Fibroblast of lung (primary cell): ENCODE results near the gene GRK5. TPM values are rescaled to one million over a fixed set of nuclear protein-coding genes. Genes with fewer than 3 reads are reported as not detected.
"Not testable (repeated sequence)": the region's sequence is repeated elsewhere in the genome, so short reads cannot be mapped to it uniquely, and the experiment has no call there.

Experiments
- DNase-seq, 2 donors: peaks; one replicate each; pipeline versions ENCODE4 v3.0.0 to v3.0.0-alpha.2; 2010; ENCODE audit warnings: low read depth in 2 of 2
- H2AFZ ChIP-seq: 2 replicates; pipeline ENCODE4 v1.5.1; 2012; ENCODE audit warnings: low read length, control low read depth, inconsistent platforms
- H3K27ac ChIP-seq: 2 replicates; pipeline ENCODE4 v1.5.1; 2011; ENCODE audit warnings: low read length, control low read depth; ENCODE audit not compliant: insufficient read depth
- H3K27me3 ChIP-seq: 2 replicates; pipeline ENCODE4 v1.5.1; 2011; ENCODE audit warnings: mild to moderate bottlenecking, low read length; ENCODE audit not compliant: control insufficient read depth, insufficient read depth
- H3K36me3 ChIP-seq: 2 replicates; pipeline ENCODE4 v1.5.1; 2011; ENCODE audit warnings: low read length; ENCODE audit not compliant: control insufficient read depth, insufficient read depth
- H3K4me1 ChIP-seq: 2 replicates; pipeline ENCODE4 v1.5.1; 2011; ENCODE audit warnings: low read length; ENCODE audit not compliant: control insufficient read depth, insufficient read depth; ENCODE audit errors: extremely low read depth
- H3K4me2 ChIP-seq: 2 replicates; pipeline ENCODE4 v1.5.1; 2011; ENCODE audit warnings: low read length, control low read depth; ENCODE audit not compliant: insufficient read depth; ENCODE audit errors: extremely low read depth
- H3K4me3 ChIP-seq, 4 experiments: fragments of 200-600 bp in 1 of 4; sonication (generic) in 1 of 4; replicated peaks in 1 of 4; 2 replicates each; pipeline ENCODE4 v1.5.1; 2011 to 2016; ENCODE audit warnings: low read length in 4 of 4, low read depth in 3 of 4, mild to moderate bottlenecking in 3 of 4, control low read depth in 2 of 4, inconsistent platforms in 1 of 4, mixed read lengths in 1 of 4; ENCODE audit not compliant: insufficient read depth in 1 of 4; ENCODE audit errors: control extremely low read depth in 1 of 4
- H3K79me2 ChIP-seq: 2 replicates; pipeline ENCODE4 v1.5.1; 2012; ENCODE audit warnings: mild to moderate bottlenecking, low read length, inconsistent platforms; ENCODE audit not compliant: control insufficient read depth, insufficient read depth
- H3K9ac ChIP-seq: 2 replicates; pipeline ENCODE4 v1.5.1; 2011; ENCODE audit warnings: mild to moderate bottlenecking, low read length, control low read depth; ENCODE audit not compliant: insufficient read depth
- H3K9me3 ChIP-seq: 2 replicates; pipeline ENCODE4 v1.5.1; 2012; ENCODE audit warnings: low read depth, low read length; ENCODE audit not compliant: control insufficient read depth, insufficient read depth
- H4K20me1 ChIP-seq: 2 replicates; pipeline ENCODE4 v1.5.1; 2011; ENCODE audit warnings: low read length; ENCODE audit not compliant: control insufficient read depth, insufficient read depth; ENCODE audit errors: extremely low read depth
- EZH2 ChIP-seq: IDR thresholded peaks from 2 replicates; pipeline ENCODE4 v1.5.1; 2012; ENCODE audit warnings: low read length, control low read depth, mild to moderate bottlenecking; ENCODE audit errors: missing control alignments
- polyA plus RNA-seq, 2 donors: library from polyadenylated mRNA; depleted of rRNA in 1 of 2; stranded (reverse) in 1 of 2; unstranded in 1 of 2; fragments of >200 nt; gene quantifications; 2 replicates each; pipeline ENCODE4 v1.2.1, GENCODE V29; 2011 to 2012; ENCODE audit warnings: missing spikeins in 1 of 2
- total RNA-seq: library from RNA; depleted of rRNA; stranded (reverse); fragments of >200 nt; gene quantifications from 2 replicates; pipeline ENCODE4 v1.2.1, GENCODE V29; 2014
- TF ChIP-seq, protein P1 (sequence below), 2 donors: IDR thresholded peaks in 1 of 2; conservative IDR thresholded peaks in 1 of 2; 1 replicate in 1 of 2; 2 replicates in 1 of 2; pipeline ENCODE4 v1.5.1; 2011 to 2012; ENCODE audit warnings: low read length in 2 of 2, control low read depth in 1 of 2, inconsistent platforms in 1 of 2, low read depth in 1 of 2, mild to moderate bottlenecking in 1 of 2

GRK5 gene
- total and polyA plus RNA-seq, 2 donors (not counting 1 experiment from before 2014, with no cell fraction given) = 24.1 to 90.3 TPM

DNA sequence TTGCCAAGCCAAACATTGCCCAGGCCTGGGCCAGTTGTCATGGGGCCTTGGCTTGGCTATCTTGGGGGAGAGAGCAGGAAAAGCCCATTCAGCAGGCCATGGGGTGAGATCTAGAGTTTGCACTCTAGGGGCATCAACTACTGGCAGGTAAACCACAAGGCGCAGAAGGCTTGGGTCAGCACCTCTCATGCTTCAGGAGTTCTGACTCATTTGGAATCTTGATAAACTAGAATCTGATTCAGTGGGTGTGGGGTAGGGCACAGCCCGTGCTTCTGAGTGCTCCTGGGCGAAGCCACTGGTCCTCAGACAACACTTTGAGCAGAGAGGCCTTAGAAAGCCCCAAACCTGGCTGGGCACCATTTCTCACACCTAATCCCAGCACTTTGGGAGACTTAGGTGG, 254.0 kb downstream of the GRK5 start:
- no peaks in the 10 kb centered on the region for H4K20me1 ChIP-seq
- no peak overlapping the region for H3K9ac ChIP-seq
- DNase-seq = no peak
- H3K4me1 ChIP-seq = no peaks in the 10 kb centered on the region
- H3K79me2 ChIP-seq = no peaks in the 10 kb centered on the region
- TF ChIP-seq, protein P1, sequence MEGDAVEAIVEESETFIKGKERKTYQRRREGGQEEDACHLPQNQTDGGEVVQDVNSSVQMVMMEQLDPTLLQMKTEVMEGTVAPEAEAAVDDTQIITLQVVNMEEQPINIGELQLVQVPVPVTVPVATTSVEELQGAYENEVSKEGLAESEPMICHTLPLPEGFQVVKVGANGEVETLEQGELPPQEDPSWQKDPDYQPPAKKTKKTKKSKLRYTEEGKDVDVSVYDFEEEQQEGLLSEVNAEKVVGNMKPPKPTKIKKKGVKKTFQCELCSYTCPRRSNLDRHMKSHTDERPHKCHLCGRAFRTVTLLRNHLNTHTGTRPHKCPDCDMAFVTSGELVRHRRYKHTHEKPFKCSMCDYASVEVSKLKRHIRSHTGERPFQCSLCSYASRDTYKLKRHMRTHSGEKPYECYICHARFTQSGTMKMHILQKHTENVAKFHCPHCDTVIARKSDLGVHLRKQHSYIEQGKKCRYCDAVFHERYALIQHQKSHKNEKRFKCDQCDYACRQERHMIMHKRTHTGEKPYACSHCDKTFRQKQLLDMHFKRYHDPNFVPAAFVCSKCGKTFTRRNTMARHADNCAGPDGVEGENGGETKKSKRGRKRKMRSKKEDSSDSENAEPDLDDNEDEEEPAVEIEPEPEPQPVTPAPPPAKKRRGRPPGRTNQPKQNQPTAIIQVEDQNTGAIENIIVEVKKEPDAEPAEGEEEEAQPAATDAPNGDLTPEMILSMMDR (conservative IDR thresholded peaks at IDR 0.05 in 1 of 2, IDR thresholded peaks at IDR 0.05 in 1 of 2; ENCODE audit: low read depth in 1 of 2, low read length in 2 of 2) = no peak
- TF ChIP-seq EZH2 = no peak
- H3K27me3 ChIP-seq = peaks cover 4% of the 10 kb centered on the region
- no peaks in the 10 kb centered on the region for H3K9me3 ChIP-seq
- H3K36me3 ChIP-seq = peaks cover 4% of the 10 kb centered on the region
- no peak overlapping the region for H3K4me3 ChIP-seq
- no peak overlapping the region for H3K27ac ChIP-seq
- no peak overlapping the region for H3K4me2 ChIP-seq
- H2AFZ ChIP-seq = no peak overlapping the region

DNA sequence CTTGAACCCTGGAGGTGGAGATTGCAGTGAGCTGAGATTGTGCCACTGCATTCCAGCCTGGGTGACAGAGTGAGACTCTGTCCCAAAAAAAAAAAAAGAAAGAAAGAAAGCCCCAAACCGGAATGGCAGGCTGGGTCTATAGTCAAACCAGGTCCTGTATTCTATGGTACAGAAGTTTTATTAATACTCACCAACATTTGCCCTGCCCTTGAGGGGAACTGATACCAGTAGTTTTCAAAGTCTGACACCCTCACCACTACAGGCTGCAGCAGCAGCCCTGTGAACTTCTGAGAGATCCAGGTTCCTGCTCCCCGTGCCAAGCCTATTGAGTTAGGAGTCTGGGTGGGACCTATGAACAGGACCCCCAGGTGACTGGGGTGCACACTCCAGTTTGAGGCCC, 254.6 kb downstream of the GRK5 start:
- Histone ChIP-seq H3K9me3 (no peaks in the 10 kb centered on the region), H2AFZ (no peak overlapping the region), H3K4me3 (no peak overlapping the region), H4K20me1 (no peaks in the 10 kb centered on the region), H3K4me1 (no peaks in the 10 kb centered on the region), H3K9ac (no peak overlapping the region), H3K36me3 (peaks cover 4% of the 10 kb centered on the region), H3K27me3 (peaks cover 4% of the 10 kb centered on the region), H3K27ac (no peak overlapping the region), H3K79me2 (no peaks in the 10 kb centered on the region), H3K4me2 (no peak overlapping the region)
- no peak for TF ChIP-seq EZH2
- TF ChIP-seq, protein P1 (conservative IDR thresholded peaks at IDR 0.05 in 1 of 2, IDR thresholded peaks at IDR 0.05 in 1 of 2; ENCODE audit: low read depth in 1 of 2, low read length in 2 of 2) = no peak
- no peak for DNase-seq

DNA sequence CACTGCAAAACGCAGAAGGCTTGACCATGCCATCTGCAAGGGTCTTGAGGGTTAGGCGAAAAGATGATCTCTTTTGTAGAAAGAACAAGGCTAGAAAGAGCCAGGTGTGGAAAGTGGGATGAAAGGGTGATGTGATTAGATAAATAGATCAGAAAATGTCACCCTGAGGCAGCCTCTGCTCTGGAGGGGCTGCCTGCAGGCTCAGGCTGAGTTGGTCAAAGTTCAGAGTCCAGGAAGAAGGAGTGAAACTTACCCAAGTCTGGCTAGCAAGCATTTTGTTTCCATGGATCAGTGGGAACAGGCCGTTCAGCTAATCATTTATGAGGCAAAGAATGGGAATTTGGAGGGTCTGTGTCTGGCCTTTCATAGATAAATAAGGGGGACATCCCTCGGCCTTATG, 255.4 kb downstream of the GRK5 start:
- no peak overlapping the region for H3K4me3 ChIP-seq
- H3K4me2 ChIP-seq = no peak overlapping the region
- no peaks in the 10 kb centered on the region for H3K79me2 ChIP-seq
- no peak for DNase-seq
- no peak overlapping the region for H3K27ac ChIP-seq
- H3K9ac ChIP-seq = no peak overlapping the region
- H3K4me1 ChIP-seq = no peaks in the 10 kb centered on the region
- TF ChIP-seq, protein P1 (conservative IDR thresholded peaks at IDR 0.05 in 1 of 2, IDR thresholded peaks at IDR 0.05 in 1 of 2; ENCODE audit: low read depth in 1 of 2, low read length in 2 of 2) = no peak
- TF ChIP-seq EZH2 = no peak
- no peaks in the 10 kb centered on the region for H4K20me1 ChIP-seq
- peaks cover 4% of the 10 kb centered on the region for H3K36me3 ChIP-seq
- H2AFZ ChIP-seq = no peak overlapping the region
- H3K9me3 ChIP-seq = no peaks in the 10 kb centered on the region
- peaks cover 4% of the 10 kb centered on the region for H3K27me3 ChIP-seq

DNA sequence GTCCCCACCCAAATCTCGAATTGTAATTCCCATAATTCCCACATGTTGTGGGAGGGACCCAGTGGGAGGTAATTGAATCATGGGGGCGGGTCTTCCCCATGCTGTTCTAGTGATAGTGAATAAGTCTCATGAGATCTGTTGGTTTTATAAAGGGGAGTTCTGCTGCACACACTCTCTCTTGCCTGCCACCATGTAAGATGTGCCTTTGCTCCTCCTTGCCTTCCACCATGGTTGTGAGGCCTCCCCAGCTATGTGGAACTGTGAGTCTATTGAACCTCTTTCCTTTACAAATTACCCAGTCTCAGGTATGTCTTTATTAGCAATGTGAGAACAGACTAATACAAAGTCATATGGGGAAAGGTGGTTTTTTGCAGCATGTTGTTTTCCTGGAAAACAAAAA, 255.8 kb downstream of the GRK5 start:
- not testable (repeated sequence) for H3K4me3 ChIP-seq, H3K4me2 ChIP-seq, H3K9me3 ChIP-seq, H3K27ac ChIP-seq, H3K36me3 ChIP-seq, H4K20me1 ChIP-seq, H3K79me2 ChIP-seq, H3K27me3 ChIP-seq, DNase-seq, H3K9ac ChIP-seq, H2AFZ ChIP-seq, H3K4me1 ChIP-seq
